PC-3 (cell line): ENCODE results near the gene SQOR.

Experiments
- EZH2 ChIP-seq: fragments of 300-600 bp; sonication (generic); IDR thresholded peaks from one replicate; pipeline ENCODE4 v1.6.1; 2017; ENCODE audit warnings: antibody characterized with exemption, mild to moderate bottlenecking, low read length; ENCODE audit not compliant: unreplicated experiment
- EZH2phosphoT487 ChIP-seq: fragments of 300-600 bp; sonication (generic); IDR thresholded peaks from 2 replicates; pipeline ENCODE4 v1.6.1; 2018; ENCODE audit warnings: mild to moderate bottlenecking, antibody characterized with exemption, low read length, borderline replicate concordance
- TF ChIP-seq, protein P1 (sequence below): fragments of 300-600 bp; sonication (generic); conservative IDR thresholded peaks from 2 replicates; pipeline ENCODE4 v1.5.1; 2017; ENCODE audit warnings: antibody characterized with exemption, low read depth, mild to moderate bottlenecking, low read length

GRCh38 chr15:45678459-45679178 is 43.8 kb downstream of the SQOR start:
- TF ChIP-seq, protein P1, sequence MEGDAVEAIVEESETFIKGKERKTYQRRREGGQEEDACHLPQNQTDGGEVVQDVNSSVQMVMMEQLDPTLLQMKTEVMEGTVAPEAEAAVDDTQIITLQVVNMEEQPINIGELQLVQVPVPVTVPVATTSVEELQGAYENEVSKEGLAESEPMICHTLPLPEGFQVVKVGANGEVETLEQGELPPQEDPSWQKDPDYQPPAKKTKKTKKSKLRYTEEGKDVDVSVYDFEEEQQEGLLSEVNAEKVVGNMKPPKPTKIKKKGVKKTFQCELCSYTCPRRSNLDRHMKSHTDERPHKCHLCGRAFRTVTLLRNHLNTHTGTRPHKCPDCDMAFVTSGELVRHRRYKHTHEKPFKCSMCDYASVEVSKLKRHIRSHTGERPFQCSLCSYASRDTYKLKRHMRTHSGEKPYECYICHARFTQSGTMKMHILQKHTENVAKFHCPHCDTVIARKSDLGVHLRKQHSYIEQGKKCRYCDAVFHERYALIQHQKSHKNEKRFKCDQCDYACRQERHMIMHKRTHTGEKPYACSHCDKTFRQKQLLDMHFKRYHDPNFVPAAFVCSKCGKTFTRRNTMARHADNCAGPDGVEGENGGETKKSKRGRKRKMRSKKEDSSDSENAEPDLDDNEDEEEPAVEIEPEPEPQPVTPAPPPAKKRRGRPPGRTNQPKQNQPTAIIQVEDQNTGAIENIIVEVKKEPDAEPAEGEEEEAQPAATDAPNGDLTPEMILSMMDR, result no peak
- TF ChIP-seq EZH2 (no peak), EZH2phosphoT487 (no peak)
